Inflammatory macrophage treated with lipopolysaccharide for 1 hour (primary cell): ENCODE measurements around the gene PLXND1.
A peak's percentile ranks its signal among the peaks of the same experiment; 100 is the strongest.

Source experiments
- DNase-seq, 2 donors: peaks; one replicate each; pipeline ENCODE4 v3.0.0-alpha.2; 2020 to 2022

PLXND1 gene

DNA sequence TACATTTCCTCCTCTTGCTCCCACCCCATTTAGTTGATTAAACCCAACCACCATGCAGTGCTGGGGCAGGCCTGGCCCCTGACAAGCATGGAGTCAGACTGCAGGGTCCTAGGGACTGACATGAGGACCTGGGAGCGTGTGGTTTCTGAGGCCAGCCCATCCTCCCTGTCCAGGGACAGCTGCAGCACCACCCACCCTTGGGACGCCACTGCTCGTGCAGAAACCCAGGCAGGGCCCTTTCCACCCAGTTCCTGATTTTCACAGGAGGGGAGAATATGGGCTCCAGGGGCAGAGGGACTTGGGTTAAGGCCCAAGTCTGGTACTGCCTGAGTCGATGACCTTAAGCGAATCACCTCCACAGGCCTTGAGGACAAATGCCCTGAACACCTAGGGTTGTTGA lies 23.7 kb downstream of the PLXND1 start:
- no peak for DNase-seq

- DNase-seq: no peak
Observed at GRCh38 chr3:129581623-129582022, 24.9 kb downstream of the PLXND1 start.

GRCh38 chr3:129579991-129580390 lies 26.5 kb downstream of the PLXND1 start:
- no peak for DNase-seq

GRCh38 chr3:129577925-129578786 lies 28.3 kb downstream of the PLXND1 start:
- peak; percentile 36 to 55 for DNase-seq

DNA sequence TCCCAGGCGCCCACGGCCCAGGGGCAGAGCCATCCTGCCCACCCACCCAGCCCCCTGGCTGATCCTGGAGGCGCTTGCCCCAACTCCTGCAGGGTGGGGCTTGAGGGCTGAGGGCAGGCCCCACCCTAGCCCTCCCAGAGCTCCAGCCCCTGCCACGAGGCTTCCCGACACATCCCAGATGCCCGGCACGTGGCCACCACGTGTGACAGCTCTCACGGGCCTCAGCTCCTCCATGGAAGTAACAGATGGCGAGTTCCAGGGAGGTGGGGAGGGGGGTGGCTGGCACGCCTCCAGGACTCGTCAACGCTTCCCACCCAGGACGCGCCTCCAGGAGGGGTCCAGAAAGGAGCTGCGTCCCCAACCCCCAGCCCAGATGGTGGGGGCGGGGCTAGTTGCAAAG lies 29.1 kb downstream of the PLXND1 start:
- no peak for DNase-seq

GRCh38 chr3:129576514-129577352 lies 29.7 kb downstream of the PLXND1 start:
- DNase-seq: no peak

- no peak for DNase-seq
Observed at GRCh38 chr3:129575997-129576384, 30.5 kb downstream of the PLXND1 start.

DNA sequence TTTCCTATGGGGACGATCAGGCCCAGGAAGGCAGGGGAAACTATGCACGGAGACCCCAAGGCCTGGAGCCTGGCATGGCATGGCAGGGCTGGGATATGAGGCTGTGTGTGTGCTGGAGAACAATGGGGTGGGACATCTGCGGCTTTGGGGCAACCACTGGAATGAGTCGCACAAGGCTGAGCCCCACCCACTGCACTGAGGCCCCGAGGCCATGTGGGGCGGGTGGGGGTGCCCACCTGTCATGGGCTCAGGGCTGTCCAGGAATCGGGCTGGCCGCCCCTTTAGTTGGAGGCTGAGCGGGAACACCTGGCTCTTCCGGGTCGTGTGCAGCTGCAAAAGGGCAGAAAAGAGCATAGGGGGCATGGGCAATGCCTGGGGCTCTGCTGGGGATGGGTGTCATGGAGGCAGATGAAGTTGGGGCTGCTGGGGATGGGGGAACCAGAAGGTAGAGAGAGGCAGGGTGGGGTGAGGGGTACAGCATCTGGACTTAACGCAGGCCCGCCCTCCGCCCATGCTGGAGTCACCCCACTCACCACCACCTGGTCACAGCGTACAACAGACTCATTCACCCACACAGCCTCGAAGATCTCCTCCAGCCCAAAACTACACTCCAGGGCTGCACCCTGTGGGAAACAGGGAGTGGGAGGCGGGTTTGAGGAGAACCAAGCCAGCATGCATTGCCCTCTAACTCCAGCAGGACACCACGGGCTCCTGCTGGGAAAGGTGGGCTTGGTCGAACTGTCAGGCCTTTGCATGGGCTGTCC lies 31.1 kb downstream of the PLXND1 start:
- DNase-seq: no peak

- DNase-seq: no peak
Observed at GRCh38 chr3:129574206-129574605, 32.3 kb downstream of the PLXND1 start.

DNA sequence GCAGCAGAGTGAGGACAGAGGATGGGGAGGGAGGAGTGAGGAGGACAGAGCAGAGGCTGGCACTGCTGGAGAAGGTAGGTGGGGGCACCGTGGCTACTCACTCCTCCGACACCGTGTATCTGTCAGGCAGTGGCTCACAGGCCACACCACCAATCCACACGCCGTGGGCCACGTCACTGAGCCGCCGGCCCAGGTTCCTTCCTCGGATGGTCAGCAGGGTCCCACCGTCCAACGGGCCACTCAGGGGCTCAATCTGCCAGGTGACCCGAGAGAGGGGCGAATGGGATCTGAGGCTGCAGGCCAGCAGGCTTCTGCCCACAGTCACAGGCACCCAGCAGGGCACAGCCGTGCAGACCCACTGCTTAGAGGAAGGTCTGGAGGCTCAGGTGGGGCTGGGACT lies 33.0 kb downstream of the PLXND1 start:
- no peak for DNase-seq

DNA sequence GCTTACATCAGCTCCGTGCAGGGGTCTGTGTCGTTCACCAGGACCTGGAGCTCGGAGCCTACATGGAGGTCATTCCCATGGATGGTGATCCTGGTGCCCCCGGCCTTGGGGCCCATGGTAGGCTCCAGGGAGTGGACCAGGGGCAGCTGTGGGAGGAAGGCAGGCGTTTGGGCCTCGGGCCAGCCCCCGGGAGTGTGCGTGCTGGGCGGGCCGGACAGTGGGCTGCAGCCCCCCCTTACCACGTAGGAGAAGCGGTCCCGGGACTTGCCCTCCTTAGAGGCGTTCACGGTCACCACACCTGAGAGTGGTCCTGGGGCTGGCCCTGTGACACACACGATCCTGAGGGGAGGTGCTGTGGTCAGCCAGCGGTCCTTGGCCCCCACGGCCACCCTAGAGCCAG lies 33.9 kb downstream of the PLXND1 start:
- no peak for DNase-seq

DNA sequence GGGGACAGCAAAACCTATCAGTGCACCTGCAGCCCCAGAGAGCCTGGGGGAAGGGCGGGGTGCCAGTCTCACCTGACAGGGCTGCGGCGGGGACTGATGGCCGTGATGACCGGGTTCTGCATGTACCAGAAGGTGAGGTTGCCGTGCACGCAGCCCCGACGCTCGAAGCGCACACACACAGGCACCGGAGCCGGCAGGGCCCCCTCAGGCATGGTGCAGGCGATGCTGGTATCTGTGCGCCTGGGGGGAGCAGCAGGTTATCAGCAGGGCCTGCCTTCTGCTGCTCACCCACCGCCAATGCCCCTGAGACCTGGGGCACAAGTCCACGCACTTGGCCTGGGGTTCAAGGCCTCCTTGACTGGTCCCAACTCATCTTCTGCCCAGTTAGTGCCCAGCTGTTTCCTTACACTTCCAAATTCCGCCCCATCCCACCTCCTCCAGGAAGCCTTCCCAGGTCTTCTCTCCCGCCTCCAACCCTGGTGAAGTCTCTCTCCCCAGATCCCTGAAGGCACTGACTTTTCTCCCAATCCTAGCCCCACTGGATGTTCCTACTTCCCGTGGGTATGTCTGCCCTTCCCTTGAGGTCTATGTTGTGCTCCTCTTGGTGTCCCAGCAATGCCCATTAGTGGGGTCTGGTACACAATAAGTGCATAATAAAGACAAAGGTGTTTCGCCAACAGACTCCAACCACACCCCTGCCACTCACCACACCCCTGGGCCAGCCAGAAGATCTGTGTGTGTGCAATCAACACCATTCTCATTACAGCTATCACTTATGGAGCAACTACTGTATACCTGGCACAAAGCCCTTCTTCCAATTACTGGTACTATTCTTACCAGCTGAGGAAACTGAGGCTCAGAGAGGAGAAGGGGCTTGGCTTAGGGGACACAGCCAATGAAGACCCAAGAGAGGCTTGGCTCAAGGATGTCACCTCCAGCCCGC lies 34.6 kb downstream of the PLXND1 start:
- no peak for DNase-seq

DNA sequence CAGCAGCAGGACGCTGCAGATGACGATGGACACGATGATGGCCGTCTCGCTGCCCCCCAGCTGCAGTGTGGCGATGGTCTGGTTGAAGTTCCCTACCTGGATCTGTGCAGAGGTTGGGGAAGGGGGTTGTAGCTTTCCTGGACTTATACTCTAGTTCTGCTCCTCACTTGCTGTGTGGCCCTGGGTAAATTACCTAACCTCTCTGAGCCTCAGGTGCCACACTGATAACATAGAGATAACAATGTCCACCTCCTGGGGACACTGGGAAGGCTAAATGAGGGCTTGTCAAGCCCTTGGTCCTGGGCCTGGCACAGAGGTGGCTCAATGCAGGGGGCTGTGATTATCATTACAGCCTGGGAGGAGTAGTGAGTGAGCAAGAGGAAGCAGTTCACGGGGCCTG lies 36.6 kb downstream of the PLXND1 start:
- DNase-seq: no peak

DNA sequence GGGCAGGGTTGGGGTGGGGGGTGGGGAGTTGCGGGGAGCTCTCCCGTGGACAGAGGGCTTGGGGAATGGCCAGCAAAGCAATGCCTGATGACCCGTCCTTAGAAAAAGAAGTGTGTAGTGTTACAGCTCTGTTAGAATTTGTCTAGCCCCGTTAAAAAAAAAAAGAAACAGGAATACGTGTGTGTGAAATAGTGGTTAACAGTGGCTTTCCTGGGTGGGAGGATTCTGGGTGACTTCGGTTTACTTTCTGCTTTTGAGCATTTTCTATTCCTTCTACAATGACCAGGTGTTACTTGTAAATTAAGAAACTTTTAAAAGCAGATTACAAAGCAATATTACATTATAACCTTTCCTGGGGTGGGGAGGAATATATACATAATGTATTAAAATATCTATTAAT lies 38.5 kb downstream of the PLXND1 start:
- no peak for DNase-seq

DNA sequence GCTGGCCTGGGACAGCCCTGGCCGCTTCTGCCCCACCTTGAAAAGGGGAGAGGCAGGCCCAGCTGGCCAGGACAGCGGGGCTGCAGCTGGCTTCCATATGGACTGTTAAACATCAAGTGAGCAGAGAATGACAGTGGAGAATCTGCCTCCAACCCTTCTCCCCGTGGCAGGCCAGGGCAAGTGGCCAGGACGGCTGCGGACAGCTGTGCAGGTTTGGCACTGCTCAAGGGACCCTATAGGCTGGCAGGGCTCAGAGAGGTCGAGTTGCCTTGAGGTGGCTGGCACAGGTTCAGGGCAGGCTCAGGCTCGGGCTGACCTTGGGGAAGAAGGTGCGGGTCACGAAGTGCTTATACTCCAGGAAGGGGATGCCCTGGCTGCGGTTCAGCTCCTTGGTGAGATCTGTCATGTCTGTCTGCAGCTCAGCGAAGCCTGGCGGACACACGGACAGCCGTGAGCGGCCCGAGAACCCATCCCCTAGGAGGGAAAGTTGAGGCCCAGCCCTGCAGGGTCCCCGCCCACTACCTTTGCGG lies 39.2 kb downstream of the PLXND1 start:
- DNase-seq: no peak

- DNase-seq: no peak
Observed at GRCh38 chr3:129565902-129566301, 40.6 kb downstream of the PLXND1 start.

DNA sequence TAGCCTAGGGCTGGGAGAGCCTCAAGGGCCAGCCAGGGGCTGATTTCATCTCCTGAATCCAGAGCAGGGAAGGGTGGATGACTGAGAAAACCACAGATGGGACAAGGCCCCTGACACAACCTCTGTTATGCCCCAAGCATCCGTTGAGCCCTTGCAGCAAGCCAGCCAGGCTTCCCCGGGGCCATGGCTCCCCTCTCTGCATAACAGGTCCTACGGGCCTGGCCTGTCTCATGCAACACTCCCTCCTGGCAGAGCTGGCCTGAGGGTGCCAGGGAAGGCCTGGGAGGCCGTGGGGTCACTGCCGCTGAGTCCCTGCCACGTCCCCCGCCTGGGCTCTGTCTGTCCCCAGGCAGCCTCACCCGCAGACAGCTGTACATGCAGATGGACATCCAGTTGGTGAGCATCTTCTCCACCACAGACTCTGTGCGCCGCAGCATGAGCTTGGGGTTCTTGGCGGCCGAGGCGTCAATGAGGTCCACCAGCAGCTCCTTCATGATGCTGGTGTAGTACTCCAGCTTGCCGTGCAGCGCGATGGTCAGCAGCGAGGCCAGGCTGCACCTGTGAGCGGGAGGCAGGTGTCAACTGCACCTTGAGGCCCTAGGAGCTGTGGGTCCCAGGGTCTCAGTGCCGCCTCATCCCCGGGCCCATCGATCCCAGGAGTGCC lies 41.4 kb downstream of the PLXND1 start:
- no peak for DNase-seq

DNA sequence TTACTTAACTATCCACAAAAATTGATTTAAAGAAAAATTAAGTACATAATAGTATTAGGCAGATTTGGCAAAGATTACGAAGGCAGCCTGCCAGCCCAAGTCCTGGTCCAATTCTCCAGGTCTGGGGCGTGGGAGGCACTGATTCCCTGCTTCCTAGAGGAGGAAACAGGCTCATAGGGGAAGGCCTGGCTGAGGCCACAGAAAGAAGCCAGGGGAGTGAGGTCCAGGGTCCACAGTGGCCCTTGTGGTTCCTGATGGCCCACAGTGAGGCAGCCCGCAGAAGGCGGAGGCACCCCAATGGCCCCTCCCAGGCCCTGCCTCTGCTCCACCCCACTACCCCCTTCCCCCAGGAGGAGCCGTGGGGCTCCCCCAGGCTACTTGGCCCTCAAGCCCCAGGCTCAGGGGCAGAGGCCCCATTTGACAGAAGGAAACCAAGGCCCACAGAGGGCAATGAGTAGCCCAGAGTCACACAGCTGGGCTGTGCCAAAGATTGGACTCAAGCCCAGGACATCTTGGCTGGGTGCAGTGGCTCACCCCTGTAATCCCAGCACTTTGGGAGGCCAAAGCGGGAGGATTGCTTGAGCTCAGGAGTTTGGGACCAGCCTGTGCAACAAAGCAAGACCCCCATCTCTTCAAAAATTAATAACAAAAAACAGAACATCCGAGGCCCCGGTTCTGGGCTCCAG lies 42.5 kb downstream of the PLXND1 start:
- DNase-seq: no peak

DNA sequence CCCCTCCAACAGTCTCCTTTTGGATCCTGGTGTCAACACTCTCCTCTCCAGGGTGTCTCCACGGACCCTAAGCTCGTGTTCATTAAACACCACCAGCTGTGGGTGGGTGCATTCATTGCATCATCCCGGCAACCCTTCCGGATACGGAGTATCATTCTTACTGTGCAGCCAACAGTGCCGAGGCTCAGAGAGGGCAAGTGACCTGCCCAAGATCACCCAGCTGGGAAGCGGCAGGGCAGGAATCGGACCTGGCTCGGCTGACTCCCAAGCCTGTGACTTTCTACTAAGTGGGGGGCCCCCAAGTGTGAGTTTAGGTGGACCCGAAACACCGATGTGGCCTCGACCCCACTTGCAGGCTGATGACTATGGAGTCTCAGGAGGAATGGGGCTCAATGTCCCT lies 43.1 kb downstream of the PLXND1 start:
- no peak for DNase-seq

GRCh38 chr3:129562803-129563202 lies 43.7 kb downstream of the PLXND1 start:
- DNase-seq: no peak
